ENCODE measurements around the gene BFSP1.

GRCh38 chr20:17566345-17566744 is 35.2 kb upstream of the BFSP1 start:
- TF ChIP-seq ZNF843 (tag by site-specific recombination; IDR thresholded peaks at IDR 0.05) (no peak), ZNF558 (tag by site-specific recombination; IDR thresholded peaks at IDR 0.05) (no peak), SETDB1 (IDR thresholded peaks at IDR 0.05; ENCODE audit: insufficient read length, low read length) (no peak), ZNF433 (tag by site-specific recombination; IDR thresholded peaks at IDR 0.05; ENCODE audit: low read depth) (no peak), ZBTB7A (tag by site-specific recombination; IDR thresholded peaks at IDR 0.05; ENCODE audit: low read depth) (no peak), ZNF416 (tag by site-specific recombination; IDR thresholded peaks at IDR 0.05) (no peak)
- TF ChIP-seq, protein P1, sequence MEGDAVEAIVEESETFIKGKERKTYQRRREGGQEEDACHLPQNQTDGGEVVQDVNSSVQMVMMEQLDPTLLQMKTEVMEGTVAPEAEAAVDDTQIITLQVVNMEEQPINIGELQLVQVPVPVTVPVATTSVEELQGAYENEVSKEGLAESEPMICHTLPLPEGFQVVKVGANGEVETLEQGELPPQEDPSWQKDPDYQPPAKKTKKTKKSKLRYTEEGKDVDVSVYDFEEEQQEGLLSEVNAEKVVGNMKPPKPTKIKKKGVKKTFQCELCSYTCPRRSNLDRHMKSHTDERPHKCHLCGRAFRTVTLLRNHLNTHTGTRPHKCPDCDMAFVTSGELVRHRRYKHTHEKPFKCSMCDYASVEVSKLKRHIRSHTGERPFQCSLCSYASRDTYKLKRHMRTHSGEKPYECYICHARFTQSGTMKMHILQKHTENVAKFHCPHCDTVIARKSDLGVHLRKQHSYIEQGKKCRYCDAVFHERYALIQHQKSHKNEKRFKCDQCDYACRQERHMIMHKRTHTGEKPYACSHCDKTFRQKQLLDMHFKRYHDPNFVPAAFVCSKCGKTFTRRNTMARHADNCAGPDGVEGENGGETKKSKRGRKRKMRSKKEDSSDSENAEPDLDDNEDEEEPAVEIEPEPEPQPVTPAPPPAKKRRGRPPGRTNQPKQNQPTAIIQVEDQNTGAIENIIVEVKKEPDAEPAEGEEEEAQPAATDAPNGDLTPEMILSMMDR (tag by site-specific recombination; IDR thresholded peaks at IDR 0.05), result no peak
